ENCODE results near the gene CMTM7. TPM values are rescaled to one million over a fixed set of nuclear protein-coding genes. Genes with fewer than 3 reads are reported as not detected.
"Not testable (repeated sequence)": the region's sequence is repeated elsewhere in the genome, so short reads cannot be mapped to it uniquely, and the experiment has no call there.

CMTM7 gene
- polyA plus RNA-seq, 3 donors = 46.2 to 50.4 (median 50.1) TPM

GRCh38 chr3:32424581-32425250 lies 33.1 kb downstream of the CMTM7 start:
- no peak for DNase-seq (ENCODE audit: extremely low read depth in 1 of 11, low read depth in 9 of 11, low spot score in 4 of 11)

DNA sequence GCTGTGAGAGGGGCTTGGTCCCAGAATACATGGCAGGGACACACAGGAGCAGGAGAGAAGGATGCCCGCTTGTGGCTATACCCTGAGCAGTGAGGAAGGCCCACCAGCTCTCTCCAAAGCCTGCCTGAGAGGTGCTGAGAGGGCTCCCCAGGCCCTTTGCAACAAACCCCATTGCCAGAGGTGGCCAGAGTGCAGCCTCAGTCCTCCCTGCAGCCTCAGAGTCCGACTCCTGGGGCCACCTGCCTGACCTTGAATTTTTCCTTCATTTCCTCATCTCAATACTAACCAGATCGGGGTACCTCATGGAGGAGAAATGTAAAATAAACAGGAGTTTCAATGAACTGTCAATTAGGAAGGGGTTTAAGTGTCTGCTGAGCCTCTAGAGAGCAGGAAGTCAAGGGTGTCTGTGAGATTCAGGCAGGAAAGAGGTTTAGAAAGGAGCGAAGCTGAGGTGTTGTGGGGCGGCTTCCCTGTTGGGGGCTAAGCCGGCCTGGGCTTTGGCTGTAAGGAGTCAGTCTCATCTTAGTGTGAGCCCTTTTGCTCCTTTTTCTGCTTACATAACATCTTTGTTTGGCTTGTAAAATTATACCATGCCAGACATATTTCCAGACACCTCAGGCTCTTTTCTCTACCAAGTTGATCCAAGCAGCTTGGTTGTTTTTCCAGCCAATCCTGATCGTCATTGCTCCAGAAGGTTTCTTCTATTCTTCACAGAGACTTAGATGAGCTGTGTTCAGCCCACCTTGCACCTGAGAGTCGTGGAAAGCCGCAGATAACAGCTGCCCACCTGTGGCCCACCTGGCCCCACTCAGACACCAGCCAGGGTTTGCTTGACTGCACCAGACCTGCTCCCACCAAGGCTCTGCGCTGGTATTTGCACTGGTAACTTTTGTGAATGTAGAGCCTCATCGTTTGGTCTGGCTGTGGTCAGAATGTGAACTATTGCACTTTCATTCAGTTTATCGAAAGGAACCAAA lies 36.7 kb downstream of the CMTM7 start:
- no peak for DNase-seq (ENCODE audit: extremely low read depth in 1 of 11, low read depth in 9 of 11, low spot score in 4 of 11)

DNA sequence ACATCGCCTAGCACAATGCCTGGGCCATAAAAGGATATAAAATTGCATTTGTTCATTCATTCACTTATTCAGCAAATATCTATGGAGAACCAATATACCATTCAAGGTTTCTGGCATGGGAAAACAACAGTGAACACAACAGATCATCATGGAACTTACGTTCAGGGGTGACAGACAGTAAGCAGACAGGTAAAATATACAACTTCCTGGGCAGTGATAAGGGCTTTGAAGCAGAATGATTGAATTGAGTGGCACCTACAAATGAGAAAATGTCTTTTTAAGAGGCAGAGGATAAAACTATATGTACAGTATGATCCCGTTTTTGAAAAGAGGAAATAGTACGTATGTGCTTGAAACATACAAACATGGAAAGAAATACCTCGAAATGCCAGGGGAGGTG lies 39.2 kb downstream of the CMTM7 start:
- no peak for DNase-seq (ENCODE audit: extremely low read depth in 1 of 11, low read depth in 9 of 11, low spot score in 4 of 11)

DNA sequence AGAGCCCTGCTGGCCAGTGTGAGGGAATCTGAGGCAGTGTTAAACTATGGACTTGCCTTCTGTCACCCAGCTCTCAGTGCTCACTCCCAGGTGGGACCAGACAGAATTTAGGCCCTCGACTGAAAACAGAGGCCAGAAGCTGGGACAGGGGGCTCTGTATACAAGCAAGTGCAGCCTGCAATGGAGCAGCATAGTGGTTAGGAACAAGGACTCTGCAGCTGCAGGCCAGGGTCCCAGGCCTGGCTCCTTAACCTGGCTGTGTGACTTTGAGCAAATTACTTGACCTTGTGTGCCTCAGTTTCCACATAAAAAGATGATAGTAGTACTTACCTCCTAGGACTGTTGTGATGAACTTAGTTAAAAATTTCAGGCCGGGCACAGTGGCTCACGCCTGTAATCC lies 39.8 kb downstream of the CMTM7 start:
- DNase-seq (ENCODE audit: extremely low read depth in 1 of 11, low read depth in 9 of 11, low spot score in 4 of 11) = no peak

DNA sequence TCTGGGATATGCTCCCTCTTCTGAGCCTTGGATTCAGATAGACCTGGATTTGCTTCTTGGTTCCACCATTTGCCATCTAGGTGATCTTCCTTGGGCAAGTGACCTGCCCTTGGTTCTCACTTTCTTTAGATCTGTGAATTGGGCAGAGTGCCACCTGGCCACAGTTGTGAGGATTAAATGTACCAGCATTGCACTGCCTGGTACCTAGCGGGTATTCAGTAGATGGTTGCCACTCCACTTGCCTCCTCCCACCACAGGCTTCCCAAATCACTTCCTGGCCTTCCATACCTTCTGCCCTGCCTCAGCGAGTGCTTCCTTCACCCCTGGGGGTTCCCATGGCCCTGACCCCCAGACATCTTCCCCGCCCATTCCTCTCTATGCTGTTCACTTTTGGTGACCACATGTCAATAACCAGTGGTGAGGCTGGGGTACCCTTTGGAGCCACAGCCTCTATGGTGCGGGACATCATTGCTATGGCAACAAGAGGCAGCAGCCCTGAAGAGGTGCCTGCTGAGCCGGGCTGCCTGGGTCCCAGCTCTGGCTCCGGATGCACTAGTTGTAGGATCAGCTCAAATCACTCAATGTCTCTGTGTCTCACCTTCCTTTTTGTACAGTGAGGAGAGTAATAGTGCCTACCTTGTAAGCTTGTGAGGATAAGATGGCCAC lies 40.5 kb downstream of the CMTM7 start:
- no peak for DNase-seq (ENCODE audit: extremely low read depth in 1 of 11, low read depth in 9 of 11, low spot score in 4 of 11)

GRCh38 chr3:32432711-32433530 lies 41.3 kb downstream of the CMTM7 start:
- no peak for DNase-seq (ENCODE audit: extremely low read depth in 1 of 11, low read depth in 9 of 11, low spot score in 4 of 11)

GRCh38 chr3:32434206-32434605 lies 42.6 kb downstream of the CMTM7 start:
- DNase-seq (ENCODE audit: extremely low read depth in 1 of 11, low read depth in 9 of 11, low spot score in 4 of 11) = no peak

GRCh38 chr3:32435911-32436815 lies 44.5 kb downstream of the CMTM7 start:
- DNase-seq (ENCODE audit: extremely low read depth in 1 of 11, low read depth in 9 of 11, low spot score in 4 of 11) = no peak

DNA sequence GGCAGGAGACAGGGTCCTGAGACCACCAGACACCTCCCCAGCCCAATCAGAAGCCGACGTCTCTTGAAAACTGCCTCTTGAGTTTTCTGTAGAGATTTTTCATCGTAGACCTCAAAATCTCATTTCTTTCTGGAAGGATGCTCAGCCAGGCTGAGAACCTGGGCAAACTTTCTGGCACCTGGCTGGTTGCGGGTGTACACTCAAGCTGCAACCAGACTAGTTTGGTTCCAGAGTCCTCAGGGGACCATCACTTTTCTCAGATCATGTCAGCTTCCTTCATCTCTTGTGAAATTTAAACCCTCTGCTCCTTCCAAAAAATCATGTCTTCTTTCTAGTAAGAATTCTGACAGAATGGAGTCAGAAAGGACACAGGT lies 45.1 kb downstream of the CMTM7 start:
- DNase-seq (ENCODE audit: extremely low read depth in 1 of 11, low read depth in 9 of 11, low spot score in 4 of 11) = no peak

GRCh38 chr3:32437896-32438295 lies 46.2 kb downstream of the CMTM7 start:
- DNase-seq (ENCODE audit: extremely low read depth in 1 of 11, low read depth in 9 of 11, low spot score in 4 of 11) = no peak

- DNase-seq (ENCODE audit: extremely low read depth in 1 of 11, low read depth in 9 of 11, low spot score in 4 of 11) = no peak
Observed at GRCh38 chr3:32438596-32439344, 47.1 kb downstream of the CMTM7 start.

DNA sequence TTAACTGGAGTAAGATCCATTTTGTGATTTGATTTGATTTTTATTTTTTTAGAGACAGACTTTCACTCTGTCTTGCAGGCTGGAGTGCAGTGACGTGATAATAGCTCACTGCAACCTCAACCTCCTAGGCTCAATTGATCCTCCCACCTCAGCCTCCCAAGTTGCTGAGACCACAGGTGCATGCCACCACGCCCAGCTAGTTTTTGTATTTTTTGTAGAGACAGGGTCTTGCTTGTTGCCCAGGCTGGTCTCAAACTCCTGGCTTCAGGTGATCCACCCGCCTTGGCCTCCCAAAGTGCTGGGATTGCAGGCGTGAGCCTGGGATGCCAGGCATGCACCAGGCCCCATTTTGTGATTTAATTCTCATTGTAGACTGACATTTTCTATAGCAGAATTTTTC lies 47.8 kb downstream of the CMTM7 start:
- not testable (repeated sequence) for DNase-seq (ENCODE audit: extremely low read depth in 1 of 11, low read depth in 9 of 11, low spot score in 4 of 11)

DNA sequence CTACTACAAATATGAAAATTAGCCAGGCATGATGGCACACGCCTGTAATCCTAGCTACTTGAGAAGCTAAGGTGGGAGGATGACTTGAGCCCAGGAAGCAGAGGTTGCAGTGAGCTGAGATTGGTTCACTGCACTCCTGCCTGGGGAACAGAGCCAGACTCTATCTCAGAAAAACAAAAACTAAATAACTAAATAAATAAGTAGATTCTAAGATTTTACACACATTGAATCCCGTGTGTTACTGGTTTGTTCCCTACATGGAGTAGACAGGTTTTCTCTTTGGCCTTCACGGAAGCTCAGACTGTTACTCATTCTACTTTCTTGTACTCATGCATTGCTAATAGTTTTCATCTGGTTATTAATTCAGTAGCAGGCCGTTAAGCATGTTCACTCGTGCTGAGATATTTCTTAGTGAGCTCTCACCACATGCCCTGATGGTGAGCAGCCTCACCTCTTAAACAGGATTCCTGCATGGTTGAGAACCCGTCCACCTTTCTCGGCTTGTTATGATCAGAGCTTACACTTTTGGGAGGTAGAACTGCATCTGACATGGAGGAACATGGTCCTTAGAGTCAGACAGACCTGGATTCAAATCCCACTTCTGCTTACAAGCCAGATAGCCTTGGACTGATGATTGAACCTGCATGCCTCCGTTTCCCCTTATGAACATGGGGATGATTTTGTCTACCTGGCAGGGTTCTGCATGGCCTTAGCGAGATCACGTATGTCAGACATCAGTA lies 49.1 kb downstream of the CMTM7 start:
- peak in 3 of 11 donors; percentile 23 to 36 (median 31) for DNase-seq (ENCODE audit: extremely low read depth in 1 of 11, low read depth in 9 of 11, low spot score in 4 of 11)

GRCh38 chr3:32442766-32443165 lies 51.1 kb downstream of the CMTM7 start:
- DNase-seq (ENCODE audit: extremely low read depth in 1 of 11, low read depth in 9 of 11, low spot score in 4 of 11) = no peak

GRCh38 chr3:32443478-32443877 lies 51.8 kb downstream of the CMTM7 start:
- no peak for DNase-seq (ENCODE audit: extremely low read depth in 1 of 11, low read depth in 9 of 11, low spot score in 4 of 11)

DNA sequence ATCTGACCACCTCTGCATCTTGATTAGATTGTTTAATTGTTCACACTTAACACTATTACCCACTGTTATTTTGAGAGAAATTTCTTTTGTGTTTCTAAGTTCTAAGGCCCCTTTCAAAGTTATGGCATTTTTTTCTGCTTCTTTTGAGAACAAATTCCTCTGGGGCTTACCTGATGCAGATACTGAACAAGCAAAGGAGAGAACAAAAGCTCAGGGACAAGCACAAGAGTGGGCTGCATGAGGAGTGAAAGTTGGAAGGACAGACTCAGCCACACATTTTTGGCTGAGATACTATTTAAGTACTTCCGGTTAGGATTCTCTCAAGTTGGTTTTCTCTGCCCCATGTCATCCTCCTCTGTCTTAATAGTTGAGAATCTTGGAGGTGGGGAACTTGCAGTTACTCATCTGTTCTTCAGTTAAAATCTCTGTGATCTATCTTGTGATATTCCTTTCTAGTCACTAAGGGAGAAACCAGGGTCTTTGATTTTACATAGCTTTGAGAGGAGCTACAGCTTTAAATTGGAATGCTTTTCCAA lies 56.3 kb downstream of the CMTM7 start:
- no peak for DNase-seq (ENCODE audit: extremely low read depth in 1 of 11, low read depth in 9 of 11, low spot score in 4 of 11)

All from renal cortex interstitium (tissue), 11 donors.